C4-2B (cell line): ENCODE data around the gene TIGD3.
A peak's percentile ranks its signal among the peaks of the same experiment; 100 is the strongest.
"Not testable (repeated sequence)": the region's sequence is repeated elsewhere in the genome, so short reads cannot be mapped to it uniquely, and the experiment has no call there.

ENCODE experiments used
- H3K27ac ChIP-seq: fragments of 450-650 bp; 2 replicates; pipeline ENCODE4 v1.5.1; 2017
- CTCF ChIP-seq: fragments of 450-650 bp; conservative IDR thresholded peaks from 2 replicates; pipeline ENCODE4 v1.5.1; 2017; ENCODE audit warnings: mild to moderate bottlenecking
- ZFX ChIP-seq: fragments of 450-650 bp; IDR thresholded peaks from 2 replicates; pipeline ENCODE4 v1.6.1; 2017

The TIGD3 gene

DNA sequence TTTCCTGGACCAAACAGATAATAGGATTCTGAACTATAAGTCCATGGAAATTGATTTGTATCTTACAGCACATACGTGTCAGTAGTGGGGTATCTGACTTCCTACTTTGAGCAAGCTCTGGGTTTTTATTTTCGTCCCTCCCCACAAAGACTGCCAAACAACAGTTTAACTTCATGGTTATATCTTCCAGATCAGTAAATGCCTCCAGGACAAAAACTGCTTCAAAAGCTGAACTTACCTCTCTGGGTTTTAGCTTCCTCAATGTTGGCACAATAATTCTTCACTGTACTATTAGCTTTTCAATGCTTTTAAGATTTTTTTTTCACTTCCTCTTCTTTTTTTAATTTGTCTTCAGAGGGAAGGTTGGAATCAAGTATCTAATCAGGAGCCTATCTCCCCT, 25.1 kb upstream of the TIGD3 start:
- peak overlapping the region; percentile 43 for H3K27ac ChIP-seq

GRCh38 chr11:65329944-65330403, 24.6 kb upstream of the TIGD3 start:
- TF ChIP-seq CTCF (peak; percentile 94), ZFX (no peak)
- H3K27ac ChIP-seq: peak overlapping the region; percentile 12; the same call in 1 of the 2 replicates

More for the DNA sequence above, 25.1 kb upstream of the TIGD3 start:
- no peak for TF ChIP-seq CTCF
- no peak for TF ChIP-seq ZFX

DNA sequence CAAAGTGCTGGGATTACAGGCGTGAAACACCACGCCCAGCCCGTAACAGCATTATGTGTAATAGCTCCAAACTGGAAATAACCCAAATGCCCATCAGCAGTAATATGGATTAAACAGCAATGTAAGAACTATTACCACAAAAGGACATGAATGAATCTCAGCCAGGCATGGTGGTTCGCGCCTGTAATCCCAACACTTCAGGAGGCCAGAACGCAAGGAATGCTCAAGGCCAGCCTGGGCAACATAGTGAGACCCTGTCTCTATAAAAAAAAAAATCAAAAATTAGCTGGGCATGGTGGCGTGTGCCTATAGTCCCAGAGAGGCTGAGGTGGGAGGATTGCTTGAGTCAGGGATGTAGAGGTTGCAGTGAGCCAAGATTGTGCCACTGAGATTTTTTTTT, 24.0 kb upstream of the TIGD3 start:
- TF ChIP-seq CTCF (no peak), ZFX (no peak)
- no peak overlapping the region for H3K27ac ChIP-seq

DNA sequence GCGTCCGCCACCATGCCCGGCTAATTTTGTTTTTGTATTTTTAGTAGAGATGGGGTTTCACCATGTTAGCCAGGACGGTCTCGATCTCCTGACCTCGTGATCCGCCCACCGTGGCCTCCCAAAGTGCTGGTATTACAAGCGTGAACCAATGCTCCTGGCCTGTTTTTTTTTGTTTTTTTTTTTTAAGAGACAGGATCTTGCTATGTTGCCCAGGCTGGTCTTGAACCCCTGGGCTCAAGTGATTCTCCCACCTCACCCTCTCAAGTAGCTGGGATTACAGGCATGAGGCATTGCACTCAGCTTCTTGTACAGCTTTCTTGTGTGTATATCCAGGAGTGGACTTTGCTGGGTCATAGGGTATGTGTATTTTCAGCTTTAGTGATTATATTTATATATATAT, 22.0 kb upstream of the TIGD3 start:
- H3K27ac ChIP-seq: not testable (repeated sequence)

DNA sequence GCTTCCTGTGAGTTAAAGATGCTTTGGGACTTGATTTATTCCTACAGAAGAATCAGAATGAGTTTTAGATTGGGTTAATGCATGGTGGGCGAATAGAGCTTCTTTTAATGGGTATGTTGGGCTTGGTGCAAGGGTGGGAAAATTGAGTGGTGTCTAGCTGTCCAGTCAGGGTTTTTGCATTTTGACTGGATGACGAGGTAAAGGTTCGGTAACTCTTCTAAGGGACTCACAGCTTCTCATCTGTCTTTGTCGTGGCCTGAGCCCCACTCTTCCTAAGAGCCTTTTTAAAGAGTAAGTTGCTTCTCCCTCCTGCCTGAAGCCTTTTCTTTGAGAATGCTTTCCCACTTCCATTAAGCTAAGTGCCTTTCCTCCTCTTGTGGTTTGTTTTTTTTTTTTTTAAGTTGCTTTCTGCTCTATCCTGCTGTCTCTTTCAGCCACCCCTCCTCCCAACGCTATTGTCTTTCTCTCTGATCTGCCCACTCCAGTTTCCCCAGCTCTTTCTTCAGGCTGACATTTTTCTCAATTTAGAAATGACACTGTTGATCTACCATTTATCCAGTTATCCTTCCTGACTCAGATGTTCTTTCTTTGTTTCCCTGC, 19.8 kb upstream of the TIGD3 start:
- peak overlapping the region; percentile 87 for H3K27ac ChIP-seq
- no peak for TF ChIP-seq CTCF
- no peak for TF ChIP-seq ZFX

GRCh38 chr11:65338676-65339075, 15.9 kb upstream of the TIGD3 start:
- H3K27ac ChIP-seq: no peak overlapping the region
- TF ChIP-seq ZFX (no peak), CTCF (no peak)

GRCh38 chr11:65340226-65340625, 14.3 kb upstream of the TIGD3 start:
- TF ChIP-seq ZFX (no peak), CTCF (no peak)
- no peak overlapping the region for H3K27ac ChIP-seq

DNA sequence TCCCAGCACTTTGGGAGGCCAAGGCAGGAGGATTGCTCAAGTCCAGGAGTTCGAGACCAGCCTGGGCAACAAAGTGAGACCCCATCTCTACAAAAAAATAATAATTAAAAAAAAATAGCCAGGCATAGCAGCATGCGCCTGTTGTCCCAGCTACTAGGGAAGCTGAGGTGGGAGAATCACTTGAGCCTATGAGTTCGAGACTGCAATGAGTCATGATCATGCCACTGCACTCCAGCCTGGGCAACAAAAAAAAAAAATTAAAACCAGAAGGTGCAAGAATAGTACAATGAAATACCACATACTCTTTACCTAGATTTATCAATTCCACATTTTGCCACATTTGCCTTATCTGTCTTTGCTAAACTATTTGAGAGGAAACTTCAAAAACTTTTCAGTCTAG, 12.7 kb upstream of the TIGD3 start:
- TF ChIP-seq ZFX (no peak), CTCF (no peak)

More for the DNA sequence above, 12.7 kb upstream of the TIGD3 start:
- no peak overlapping the region for H3K27ac ChIP-seq
